ENCODE measurements around the gene GXYLT1. TPM values are rescaled to one million over a fixed set of nuclear protein-coding genes. Genes with fewer than 3 reads are reported as not detected.
"Not testable (repeated sequence)": the region's sequence is repeated elsewhere in the genome, so short reads cannot be mapped to it uniquely, and the experiment has no call there.

The GXYLT1 gene, protein sequence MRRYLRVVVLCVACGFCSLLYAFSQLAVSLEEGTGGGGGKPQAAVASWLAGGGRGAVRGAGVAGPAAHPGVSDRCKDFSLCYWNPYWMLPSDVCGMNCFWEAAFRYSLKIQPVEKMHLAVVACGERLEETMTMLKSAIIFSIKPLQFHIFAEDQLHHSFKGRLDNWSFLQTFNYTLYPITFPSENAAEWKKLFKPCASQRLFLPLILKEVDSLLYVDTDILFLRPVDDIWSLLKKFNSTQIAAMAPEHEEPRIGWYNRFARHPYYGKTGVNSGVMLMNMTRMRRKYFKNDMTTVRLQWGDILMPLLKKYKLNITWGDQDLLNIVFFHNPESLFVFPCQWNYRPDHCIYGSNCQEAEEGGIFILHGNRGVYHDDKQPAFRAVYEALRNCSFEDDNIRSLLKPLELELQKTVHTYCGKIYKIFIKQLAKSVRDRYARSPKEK
- 5.4 TPM for total RNA-seq
- long read RNA-seq, full-length matches to known transcripts = 2 of 5 reads
- long read RNA-seq, partial matches to known transcripts = 0 of 5 reads
- long read RNA-seq, other reads (novel, unspliced or antisense) = 3 of 5 reads

DNA sequence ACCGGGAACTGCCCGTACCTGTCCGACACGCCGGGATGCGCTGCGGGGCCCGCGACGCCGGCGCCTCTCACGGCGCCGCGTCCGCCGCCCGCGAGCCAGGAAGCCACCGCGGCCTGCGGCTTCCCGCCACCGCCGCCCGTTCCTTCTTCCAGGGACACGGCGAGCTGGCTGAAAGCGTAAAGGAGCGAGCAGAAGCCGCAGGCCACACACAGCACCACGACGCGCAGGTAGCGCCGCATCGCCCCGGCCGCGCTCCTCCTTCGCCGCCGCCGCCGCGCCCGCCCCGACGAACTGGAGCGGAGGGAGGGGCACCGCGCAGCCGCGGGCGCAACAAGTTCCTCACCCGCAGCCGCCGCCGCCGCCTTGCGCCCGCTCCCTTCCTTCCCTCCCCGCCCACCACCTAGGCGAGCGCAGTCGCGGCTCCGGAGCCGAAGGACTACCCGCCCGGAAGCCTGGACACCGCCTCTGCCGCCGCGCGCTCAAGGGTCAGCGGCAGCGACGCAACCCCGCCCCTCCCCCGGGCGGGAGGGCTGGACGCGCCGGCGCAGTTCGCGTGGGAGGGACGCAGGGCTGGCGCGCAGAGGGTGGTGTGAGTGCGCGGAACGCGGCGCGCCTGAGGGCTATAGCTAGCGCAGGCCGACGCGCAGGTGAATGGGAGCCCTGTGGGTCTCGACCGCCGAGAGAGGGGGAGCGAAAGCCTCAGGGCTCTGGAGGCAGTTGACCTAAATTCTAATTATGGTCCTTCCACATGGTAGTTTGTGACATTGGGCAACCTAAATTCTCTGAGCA, at the start of gene GXYLT1:
Gene GXYLT1 (minus strand): TSS at position 467 of the 789 bp plus-strand sequence. CDS start 228 bp downstream, at position 239.
- peak; percentile 93 for DNase-seq
- Histone ChIP-seq H3K9me3 (replicated peaks) (no peaks in the 10 kb centered on the region), H3K4me1 (peaks cover 39% of the 10 kb centered on the region), H3K27me3 (ENCODE audit: low read depth) (no peaks in the 10 kb centered on the region), H3K27ac (replicated peaks) (peak within 1 kb of the TSS; percentile 93), H3K4me3 (peak within 1 kb of the TSS; percentile 85), H3K36me3 (no peaks in the 10 kb centered on the region)
- intact Hi-C loops (cut with micrococcal nuclease) = no loop called here
- TF ChIP-seq, protein P1, sequence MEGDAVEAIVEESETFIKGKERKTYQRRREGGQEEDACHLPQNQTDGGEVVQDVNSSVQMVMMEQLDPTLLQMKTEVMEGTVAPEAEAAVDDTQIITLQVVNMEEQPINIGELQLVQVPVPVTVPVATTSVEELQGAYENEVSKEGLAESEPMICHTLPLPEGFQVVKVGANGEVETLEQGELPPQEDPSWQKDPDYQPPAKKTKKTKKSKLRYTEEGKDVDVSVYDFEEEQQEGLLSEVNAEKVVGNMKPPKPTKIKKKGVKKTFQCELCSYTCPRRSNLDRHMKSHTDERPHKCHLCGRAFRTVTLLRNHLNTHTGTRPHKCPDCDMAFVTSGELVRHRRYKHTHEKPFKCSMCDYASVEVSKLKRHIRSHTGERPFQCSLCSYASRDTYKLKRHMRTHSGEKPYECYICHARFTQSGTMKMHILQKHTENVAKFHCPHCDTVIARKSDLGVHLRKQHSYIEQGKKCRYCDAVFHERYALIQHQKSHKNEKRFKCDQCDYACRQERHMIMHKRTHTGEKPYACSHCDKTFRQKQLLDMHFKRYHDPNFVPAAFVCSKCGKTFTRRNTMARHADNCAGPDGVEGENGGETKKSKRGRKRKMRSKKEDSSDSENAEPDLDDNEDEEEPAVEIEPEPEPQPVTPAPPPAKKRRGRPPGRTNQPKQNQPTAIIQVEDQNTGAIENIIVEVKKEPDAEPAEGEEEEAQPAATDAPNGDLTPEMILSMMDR (IDR thresholded peaks at IDR 0.05; ENCODE audit: borderline replicate concordance) = no peak

DNA sequence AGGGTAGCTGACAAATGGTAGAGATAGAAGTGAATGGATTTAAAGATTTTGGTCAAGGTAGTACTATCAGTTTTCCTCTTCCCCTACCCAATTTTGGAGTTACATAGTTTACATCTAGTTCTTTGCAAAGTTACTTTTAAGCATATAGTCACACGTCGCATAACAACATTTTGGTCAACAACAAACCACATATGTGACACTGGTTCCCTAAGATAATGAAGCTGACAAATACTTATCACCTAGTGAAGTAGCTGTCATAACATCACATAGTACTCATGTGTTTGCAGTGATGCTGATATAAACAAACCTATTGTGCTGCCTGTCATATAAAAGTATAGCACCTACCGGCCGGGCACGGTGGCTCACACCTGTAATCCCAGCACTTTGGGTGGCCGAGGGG, 48.0 kb upstream of the GXYLT1 start:
- TF ChIP-seq, protein P1 (IDR thresholded peaks at IDR 0.05; ENCODE audit: borderline replicate concordance) = no peak
- no peak overlapping the region for H3K4me3 ChIP-seq
- H3K9me3 ChIP-seq (replicated peaks) = no peaks in the 10 kb centered on the region
- no peaks in the 10 kb centered on the region for H3K27me3 ChIP-seq (ENCODE audit: low read depth)
- intact Hi-C loops (cut with micrococcal nuclease) = no loop called here
- H3K36me3 ChIP-seq = peaks cover 28% of the 10 kb centered on the region
- peaks cover 6% of the 10 kb centered on the region for H3K4me1 ChIP-seq
- H3K27ac ChIP-seq (replicated peaks) = no peak overlapping the region
- no peak for DNase-seq

DNA sequence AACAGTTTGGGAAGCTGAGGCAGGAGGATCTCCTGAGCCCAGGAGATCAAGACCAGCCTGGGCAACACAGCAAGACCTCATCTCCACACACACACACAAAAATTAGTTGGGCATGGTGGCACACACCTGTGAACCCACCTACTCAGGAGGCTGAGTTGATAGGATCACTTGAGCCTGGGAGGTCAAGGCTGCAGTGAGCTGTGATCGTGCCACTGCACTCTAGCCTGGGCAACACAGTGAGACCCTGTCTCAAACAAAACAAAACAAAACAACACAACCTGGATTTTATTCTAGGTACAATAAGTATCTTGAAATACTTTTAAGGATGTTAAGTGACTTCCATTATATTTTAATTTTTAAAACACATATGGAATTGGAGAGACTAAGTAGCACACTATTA, 47.6 kb upstream of the GXYLT1 start:
- Histone ChIP-seq H3K9me3 (replicated peaks) (no peaks in the 10 kb centered on the region), H3K36me3 (peaks cover 27% of the 10 kb centered on the region), H3K4me1 (peaks cover 6% of the 10 kb centered on the region), H3K4me3 (no peak overlapping the region), H3K27ac (replicated peaks) (no peak overlapping the region), H3K27me3 (ENCODE audit: low read depth) (no peaks in the 10 kb centered on the region)
- intact Hi-C loops (cut with micrococcal nuclease) = no loop called here
- no peak for DNase-seq
- TF ChIP-seq, protein P1 (IDR thresholded peaks at IDR 0.05; ENCODE audit: borderline replicate concordance) = no peak

DNA sequence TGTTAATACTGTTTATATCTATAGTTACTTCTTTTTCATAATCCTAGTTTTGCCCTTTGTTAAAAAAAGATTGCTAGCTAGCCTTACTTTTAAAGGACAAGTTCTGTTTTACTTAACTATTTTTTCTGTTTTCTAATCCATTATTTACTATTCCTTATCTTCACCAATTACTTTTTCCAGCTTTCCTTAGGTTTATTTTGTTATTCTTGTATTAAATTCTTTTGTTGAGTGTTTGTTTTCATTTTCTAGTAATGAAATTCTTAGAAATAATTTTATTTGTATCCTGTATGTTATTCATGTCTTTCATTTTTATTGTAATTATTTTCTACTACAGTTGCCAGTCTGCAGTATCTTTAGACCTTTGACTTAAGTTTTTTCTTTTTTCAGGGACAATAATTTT, 45.7 kb upstream of the GXYLT1 start:
- Histone ChIP-seq H3K9me3 (replicated peaks) (no peaks in the 10 kb centered on the region), H3K4me3 (no peak overlapping the region), H3K27me3 (ENCODE audit: low read depth) (no peaks in the 10 kb centered on the region), H3K4me1 (peaks cover 6% of the 10 kb centered on the region), H3K36me3 (peaks cover 23% of the 10 kb centered on the region), H3K27ac (replicated peaks) (no peak overlapping the region)
- DNase-seq = no peak
- intact Hi-C loops (cut with micrococcal nuclease) = no loop called here
- TF ChIP-seq, protein P1 (IDR thresholded peaks at IDR 0.05; ENCODE audit: borderline replicate concordance) = no peak

DNA sequence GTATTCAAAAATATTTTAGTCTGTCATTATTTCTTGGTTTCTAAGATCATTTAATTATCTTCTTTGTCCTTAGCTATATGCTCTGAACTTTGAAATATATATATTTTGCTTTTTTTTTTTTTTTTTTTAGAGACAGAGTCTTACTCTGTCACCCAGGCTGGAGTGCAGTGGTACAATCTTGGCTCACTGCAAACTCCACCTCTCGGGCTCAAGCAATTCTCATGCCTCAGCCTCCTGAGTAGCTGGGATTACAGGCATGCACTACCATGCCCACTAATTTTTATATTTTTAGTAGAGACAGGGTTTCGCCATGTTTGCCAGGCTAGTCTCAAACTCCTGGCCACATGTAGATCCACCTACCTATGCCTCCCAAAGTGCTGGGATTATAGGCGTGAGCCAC, 43.6 kb upstream of the GXYLT1 start:
- Histone ChIP-seq H3K36me3 (peaks cover 18% of the 10 kb centered on the region), H3K4me1 (peaks cover 21% of the 10 kb centered on the region)
- H3K4me3 ChIP-seq; H3K27ac ChIP-seq (replicated peaks); DNase-seq; H3K9me3 ChIP-seq (replicated peaks); intact Hi-C loops (cut with micrococcal nuclease); H3K27me3 ChIP-seq (ENCODE audit: low read depth): not testable (repeated sequence)

Measured in left ventricle myocardium inferior (tissue), 1 donor.